GM12878 (cell line): ENCODE measurements around the gene COX19. TPM values are rescaled to one million over a fixed set of nuclear protein-coding genes. Genes with fewer than 3 reads are reported as not detected.
A peak's percentile ranks its signal among the peaks of the same experiment; 100 is the strongest.
"Not testable (repeated sequence)": the region's sequence is repeated elsewhere in the genome, so short reads cannot be mapped to it uniquely, and the experiment has no call there.

Experiments used
- ATAC-seq: fragments of 200-7000 bp; cut with Tn5 transposase; 3 replicates; pipeline ENCODE4 v1.9.1; 2020; ENCODE audit warnings: mild to moderate bottlenecking, moderate library complexity
- BruUV-seq: library from RNA; stranded (reverse); fragments of 400-500 nt; replicated peaks from 2 replicates; lab custom pipeline; 2021; lab: Mats Ljungman, UMichigan
- CTCF ChIA-PET: fragments of 300-600 bp; sonication (Branson Sonifier 250); formaldehyde crosslinking; extraction: SDS; loops from one replicate; lab custom pipeline; 2021; ENCODE audit warnings: inconsistent platforms; lab: Yijun Ruan, JAX
- POLR2A ChIA-PET: fragments of 350-600 bp; formaldehyde crosslinking; extraction: SDS; loops from one replicate; lab custom pipeline; 2021; ENCODE audit warnings: inconsistent platforms; lab: Charles Lee
- RAD21 ChIA-PET: fragments of 300-600 bp; sonication (Branson Sonifier 250); formaldehyde crosslinking; loops from one replicate; lab custom pipeline; 2023; ENCODE audit warnings: antibody characterized with exemption; ENCODE audit not compliant: unreplicated experiment; lab: Charles Lee
- SMC1A ChIA-PET: fragments of 300-600 bp; sonication (Branson Sonifier 250); formaldehyde crosslinking; loops from one replicate; lab custom pipeline; 2023; ENCODE audit not compliant: unreplicated experiment, uncharacterized antibody; lab: Charles Lee
- DNase-seq: peaks from one replicate; pipeline ENCODE4 v3.0.0-alpha.2; 2011; ENCODE audit warnings: low read depth, low spot score
- FAIRE-seq: peaks from 3 replicates; lab custom pipeline; 2011; peaks lifted over from hg19 to GRCh38; lab: Jason Lieb, UNC
- H2AFZ ChIP-seq: 2 replicates; pipeline ENCODE4 v1.6.0; 2011; ENCODE audit warnings: low read depth, low read length, control low read depth; ENCODE audit not compliant: control insufficient read depth
- H3K27ac ChIP-seq: 2 replicates; pipeline ENCODE4 v1.5.1; 2011; ENCODE audit warnings: control low read depth; ENCODE audit not compliant: control insufficient read depth, insufficient read depth
- H3K27me3 ChIP-seq, 2 experiments: replicated peaks in 1 of 2; 2 replicates each; pipeline versions ENCODE4 v1.6.0 to v1.6.1; 2011; ENCODE audit warnings: low read length in 1 of 2; ENCODE audit not compliant: control insufficient read depth in 2 of 2, insufficient read depth in 2 of 2
- H3K36me3 ChIP-seq, 2 experiments: 2 replicates each; pipeline ENCODE4 v1.5.1; 2011; ENCODE audit warnings: low read length in 1 of 2; ENCODE audit not compliant: control insufficient read depth in 2 of 2, insufficient read depth in 2 of 2
- H3K4me1 ChIP-seq: 2 replicates; pipeline ENCODE4 v1.6.1; 2011; ENCODE audit warnings: mild to moderate bottlenecking, low read length, moderate library complexity, mixed read lengths; ENCODE audit not compliant: control insufficient read depth, insufficient read depth
- H3K4me2 ChIP-seq: 2 replicates; pipeline ENCODE4 v1.6.0; 2011; ENCODE audit warnings: control low read depth; ENCODE audit not compliant: control insufficient read depth, insufficient read depth
- H3K4me3 ChIP-seq: fragments of 200-600 bp; sonication (generic); 2 replicates; pipeline ENCODE4 v1.5.1; 2016
- H3K79me2 ChIP-seq: 2 replicates; pipeline ENCODE4 v1.6.0; 2011; ENCODE audit warnings: low read length; ENCODE audit not compliant: control insufficient read depth, insufficient read depth
- H3K9ac ChIP-seq: 2 replicates; pipeline ENCODE4 v1.8.0; 2011; ENCODE audit warnings: low read length, control low read depth, mixed read lengths; ENCODE audit not compliant: control insufficient read depth, insufficient read depth
- H3K9me3 ChIP-seq: replicated peaks from 3 replicates; pipeline ENCODE4 v1.5.1; 2011; ENCODE audit warnings: mild to moderate bottlenecking, low read length; ENCODE audit not compliant: control insufficient read depth, insufficient read depth
- H4K20me1 ChIP-seq: 2 replicates; pipeline ENCODE4 v1.6.0; 2011; ENCODE audit not compliant: control insufficient read depth, insufficient read depth
- CBX3 ChIP-seq: fragments of 200-600 bp; sonication (generic); IDR thresholded peaks from 2 replicates; pipeline ENCODE4 v1.6.1; 2016; ENCODE audit warnings: low read depth, borderline replicate concordance
- CREB1 ChIP-seq: IDR thresholded peaks from 2 replicates; pipeline ENCODE4 v1.6.1; 2012; ENCODE audit warnings: low read depth, mild to moderate bottlenecking, inconsistent platforms
- E2F8 ChIP-seq: fragments of 450-650 bp; IDR thresholded peaks from 2 replicates; pipeline ENCODE4 v1.6.1; 2018; ENCODE audit warnings: mild to moderate bottlenecking, low read depth, moderate library complexity; ENCODE audit not compliant: partially characterized antibody
- ESRRA ChIP-seq: IDR thresholded peaks from 2 replicates; pipeline ENCODE4 v1.6.1; 2012; ENCODE audit warnings: mild to moderate bottlenecking, low read length, improper control_type of control experiment
- HCFC1 ChIP-seq: fragments of 150-350 bp; IDR thresholded peaks from 2 replicates; pipeline ENCODE4 v1.6.1; 2014; ENCODE audit warnings: low read length
- MTA2 ChIP-seq: fragments of 450-650 bp; IDR thresholded peaks from 2 replicates; pipeline ENCODE4 v1.6.1; 2016; ENCODE audit warnings: low read depth, mild to moderate bottlenecking, moderate library complexity
- PAX5 ChIP-seq: IDR thresholded peaks from 2 replicates; pipeline ENCODE4 v1.6.1; 2011; ENCODE audit warnings: low read depth, low read length, borderline replicate concordance
- POLR2A ChIP-seq: IDR thresholded peaks from 2 replicates; pipeline ENCODE4 v1.6.1; 2011; ENCODE audit warnings: low read depth, mild to moderate bottlenecking, low read length
- POLR2AphosphoS5 ChIP-seq: IDR thresholded peaks from 2 replicates; pipeline ENCODE4 v1.6.1; 2011; ENCODE audit warnings: mild to moderate bottlenecking, low read length, inconsistent platforms
- RFX5 ChIP-seq: IDR thresholded peaks from 2 replicates; pipeline ENCODE4 v1.6.1; 2011; ENCODE audit warnings: low read depth, low read length, improper control_type of control experiment
- SUZ12 ChIP-seq: fragments of 200-600 bp; sonication (generic); IDR thresholded peaks from one replicate; pipeline ENCODE4 v1.6.1; 2018; ENCODE audit warnings: antibody characterized with exemption, mild to moderate bottlenecking; ENCODE audit not compliant: unreplicated experiment
- ZNF24 ChIP-seq: fragments of 450-650 bp; IDR thresholded peaks from 2 replicates; pipeline ENCODE4 v1.6.1; 2017; ENCODE audit warnings: antibody characterized with exemption, mild to moderate bottlenecking
- ZZZ3 ChIP-seq: IDR thresholded peaks from 2 replicates; pipeline ENCODE4 v1.6.1; 2011; ENCODE audit warnings: low read depth; ENCODE audit not compliant: control insufficient read depth, insufficient read length
- WGBS: methylation state at CpG from one replicate; pipeline ENCODE4 v1.1.6; 2016; ENCODE audit warnings: low lambda C conversion rate; ENCODE audit not compliant: insufficient replicate concordance, insufficient coverage; ENCODE audit errors: missing lambda C conversion rate; 5-methylcytosine and 5-hydroxymethylcytosine counted together
- in situ Hi-C: fragments of 300-500 bp; cut with MboI; formaldehyde crosslinking; loops from 9 replicates; pipeline ENCODE4 v1.14.3; 2018; ENCODE audit warnings: mixed read lengths
- intact Hi-C: fragments of 100-400 bp; cut with micrococcal nuclease; formaldehyde crosslinking; loops from one replicate; pipeline ENCODE4 v1.14.2; 2022; ENCODE audit not compliant: unreplicated experiment
- polyA plus RNA-seq, 11 experiments: library from polyadenylated mRNA; depleted of rRNA in 4 of 11; unstranded in 6 of 11; stranded (reverse) in 5 of 11; fragments of >200 nt; fragmentation: Nextera tagmentation in 4 of 11; fragmentation: Illumina TruSeq in 1 of 11; extraction: Ambion mirVana in 4 of 11; extraction: Trizol in 1 of 11; gene quantifications; 1 replicate in 1 of 11; 2 replicates in 10 of 11; pipeline versions ENCODE4 v1.2.1 to v1.2.3, GENCODE V29; 2011 to 2016; ENCODE audit warnings: inconsistent platforms in 2 of 11, missing spikeins in 2 of 11, low read depth in 1 of 11
- total RNA-seq, 4 experiments: library from RNA; depleted of rRNA in 3 of 4; stranded (reverse); fragments of >200 nt in 3 of 4; fragmentation: Illumina TruSeq in 1 of 4; extraction: Trizol in 1 of 4; gene quantifications; 2 replicates each; pipeline versions ENCODE4 v1.2.1 to v1.2.3, GENCODE V29; 2013 to 2021

Gene COX19
- total and polyA plus RNA-seq, 10 of the 15 experiments (the other 5 are each of a cell fraction or from before 2014, with no cell fraction given): 3.7 to 17.9 (median 10.8) TPM

- TF ChIP-seq CREB1 (peak; percentile 68), SUZ12 (no peak), POLR2A (no peak), PAX5 (peak; percentile 89), ZZZ3 (no peak), ESRRA (no peak), ZNF24 (no peak), HCFC1 (no peak; the same call in 1 of the 2 replicates), RFX5 (no peak), E2F8 (no peak), CBX3 (no peak), POLR2AphosphoS5 (no peak), MTA2 (peak; percentile 88)
Measured at GRCh38 chr7:924541-925231, 50.7 kb downstream of the COX19 start (continued).

DNA sequence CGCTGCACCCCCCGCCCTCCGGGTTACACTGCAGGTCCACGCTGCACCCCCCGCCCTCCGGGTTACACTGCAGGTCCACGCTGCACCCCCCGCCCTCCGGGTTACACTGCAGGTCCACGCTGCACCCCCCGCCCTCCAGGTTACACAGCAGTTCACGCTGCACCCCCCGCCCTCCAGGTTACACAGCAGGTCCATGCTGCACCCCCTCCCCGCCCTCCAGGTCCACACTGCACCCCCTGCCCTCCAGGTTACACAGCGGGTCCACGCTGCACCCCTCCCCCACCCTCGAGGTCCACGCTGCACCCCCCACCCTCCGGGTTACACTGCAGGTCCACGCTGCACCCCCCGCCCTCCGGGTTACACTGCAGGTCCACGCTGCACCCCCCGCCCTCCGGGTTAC lies 51.3 kb downstream of the COX19 start:
- H3K27me3 ChIP-seq, BruUV-seq, H4K20me1 ChIP-seq, DNase-seq, H3K4me3 ChIP-seq, H3K36me3 ChIP-seq, intact Hi-C loops, ATAC-seq, H3K9me3 ChIP-seq, H2AFZ ChIP-seq, H3K9ac ChIP-seq, in situ Hi-C loops, FAIRE-seq: not testable (repeated sequence)
- Histone ChIP-seq H3K27ac (peak overlapping the region; percentile 99), H3K79me2 (peaks cover 11% of the 10 kb centered on the region), H3K4me2 (peak overlapping the region; percentile 99; the same call in 1 of the 2 replicates), H3K4me1 (peaks cover 55% of the 10 kb centered on the region)
- ChIA-PET RAD21 (interaction anchor here (1.1 to 1.7 kb wide), 8 partner anchors 14 to 162 kb away, joined by 3 to 15 read pairs (median 6); no protein-coding TSS in a partner anchor), SMC1A (interaction anchor here (1.0 to 1.4 kb wide), 4 partner anchors 27 to 55 kb away, joined by 3 to 12 read pairs (median 6); no protein-coding TSS in a partner anchor), POLR2A (interaction anchor here (0.8 to 2.7 kb wide), 4 partner anchors 14 to 68 kb away, joined by 3 to 13 read pairs (median 4); no protein-coding TSS in a partner anchor), CTCF (interaction anchor here (1.4 to 2.9 kb wide), 2 partner anchors 15 to 51 kb away, joined by 4 to 20 read pairs; partner anchors contain the start of gene COX19)
- WGBS: 0% methylated on average over 15 of the region's 25 CpGs
